Fibroblast of lung (primary cell): ENCODE data around the gene CPS1. TPM values are rescaled to one million over a fixed set of nuclear protein-coding genes. Genes with fewer than 3 reads are reported as not detected.

ENCODE experiments used
- DNase-seq, 2 donors: peaks; one replicate each; pipeline versions ENCODE4 v3.0.0 to v3.0.0-alpha.2; 2010; ENCODE audit warnings: low read depth in 2 of 2
- H2AFZ ChIP-seq: 2 replicates; pipeline ENCODE4 v1.5.1; 2012; ENCODE audit warnings: low read length, control low read depth, inconsistent platforms
- H3K27ac ChIP-seq: 2 replicates; pipeline ENCODE4 v1.5.1; 2011; ENCODE audit warnings: low read length, control low read depth; ENCODE audit not compliant: insufficient read depth
- H3K27me3 ChIP-seq: 2 replicates; pipeline ENCODE4 v1.5.1; 2011; ENCODE audit warnings: mild to moderate bottlenecking, low read length; ENCODE audit not compliant: control insufficient read depth, insufficient read depth
- H3K36me3 ChIP-seq: 2 replicates; pipeline ENCODE4 v1.5.1; 2011; ENCODE audit warnings: low read length; ENCODE audit not compliant: control insufficient read depth, insufficient read depth
- H3K4me1 ChIP-seq: 2 replicates; pipeline ENCODE4 v1.5.1; 2011; ENCODE audit warnings: low read length; ENCODE audit not compliant: control insufficient read depth, insufficient read depth; ENCODE audit errors: extremely low read depth
- H3K4me2 ChIP-seq: 2 replicates; pipeline ENCODE4 v1.5.1; 2011; ENCODE audit warnings: low read length, control low read depth; ENCODE audit not compliant: insufficient read depth; ENCODE audit errors: extremely low read depth
- H3K4me3 ChIP-seq, 4 experiments: fragments of 200-600 bp in 1 of 4; sonication (generic) in 1 of 4; replicated peaks in 1 of 4; 2 replicates each; pipeline ENCODE4 v1.5.1; 2011 to 2016; ENCODE audit warnings: low read length in 4 of 4, low read depth in 3 of 4, mild to moderate bottlenecking in 3 of 4, control low read depth in 2 of 4, inconsistent platforms in 1 of 4, mixed read lengths in 1 of 4; ENCODE audit not compliant: insufficient read depth in 1 of 4; ENCODE audit errors: control extremely low read depth in 1 of 4
- H3K79me2 ChIP-seq: 2 replicates; pipeline ENCODE4 v1.5.1; 2012; ENCODE audit warnings: mild to moderate bottlenecking, low read length, inconsistent platforms; ENCODE audit not compliant: control insufficient read depth, insufficient read depth
- H3K9ac ChIP-seq: 2 replicates; pipeline ENCODE4 v1.5.1; 2011; ENCODE audit warnings: mild to moderate bottlenecking, low read length, control low read depth; ENCODE audit not compliant: insufficient read depth
- H3K9me3 ChIP-seq: 2 replicates; pipeline ENCODE4 v1.5.1; 2012; ENCODE audit warnings: low read depth, low read length; ENCODE audit not compliant: control insufficient read depth, insufficient read depth
- H4K20me1 ChIP-seq: 2 replicates; pipeline ENCODE4 v1.5.1; 2011; ENCODE audit warnings: low read length; ENCODE audit not compliant: control insufficient read depth, insufficient read depth; ENCODE audit errors: extremely low read depth
- EZH2 ChIP-seq: IDR thresholded peaks from 2 replicates; pipeline ENCODE4 v1.5.1; 2012; ENCODE audit warnings: low read length, control low read depth, mild to moderate bottlenecking; ENCODE audit errors: missing control alignments
- polyA plus RNA-seq, 2 donors: library from polyadenylated mRNA; depleted of rRNA in 1 of 2; stranded (reverse) in 1 of 2; unstranded in 1 of 2; fragments of >200 nt; gene quantifications; 2 replicates each; pipeline ENCODE4 v1.2.1, GENCODE V29; 2011 to 2012; ENCODE audit warnings: missing spikeins in 1 of 2
- total RNA-seq: library from RNA; depleted of rRNA; stranded (reverse); fragments of >200 nt; gene quantifications from 2 replicates; pipeline ENCODE4 v1.2.1, GENCODE V29; 2014
- TF ChIP-seq, protein P1 (sequence below), 2 donors: IDR thresholded peaks in 1 of 2; conservative IDR thresholded peaks in 1 of 2; 1 replicate in 1 of 2; 2 replicates in 1 of 2; pipeline ENCODE4 v1.5.1; 2011 to 2012; ENCODE audit warnings: low read length in 2 of 2, control low read depth in 1 of 2, inconsistent platforms in 1 of 2, low read depth in 1 of 2, mild to moderate bottlenecking in 1 of 2

Gene CPS1
- total and polyA plus RNA-seq, 2 donors (not counting 1 experiment from before 2014, with no cell fraction given): 25.7 to 27.4 TPM

DNA sequence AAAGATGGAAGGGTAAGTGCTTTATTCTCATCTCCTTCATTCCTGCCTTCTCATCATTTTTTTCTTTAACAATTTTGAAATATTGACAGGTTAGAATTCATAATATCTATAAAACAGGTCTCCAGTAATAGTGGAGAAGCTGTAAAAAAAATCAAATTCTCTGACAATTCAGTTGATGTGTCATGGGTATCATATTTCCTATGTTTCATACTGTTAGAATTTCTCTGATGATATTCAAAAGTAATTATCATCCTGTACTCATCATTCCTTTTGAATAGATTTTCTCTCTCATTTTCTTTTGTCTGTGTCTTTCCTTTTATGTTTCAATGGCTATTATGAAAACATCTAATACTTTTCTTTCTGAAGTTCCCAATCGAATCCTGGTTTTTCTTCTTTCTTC is 97.7 kb downstream of the CPS1 start:
- Histone ChIP-seq H2AFZ (no peak overlapping the region), H3K4me1 (no peaks in the 10 kb centered on the region), H3K27ac (no peak overlapping the region), H3K9me3 (no peaks in the 10 kb centered on the region), H4K20me1 (no peaks in the 10 kb centered on the region), H3K4me2 (no peak overlapping the region), H3K36me3 (no peaks in the 10 kb centered on the region), H3K79me2 (no peaks in the 10 kb centered on the region), H3K27me3 (no peaks in the 10 kb centered on the region), H3K9ac (no peak overlapping the region), H3K4me3 (no peak overlapping the region)
- DNase-seq: no peak
- TF ChIP-seq EZH2: no peak
- TF ChIP-seq, protein P1, sequence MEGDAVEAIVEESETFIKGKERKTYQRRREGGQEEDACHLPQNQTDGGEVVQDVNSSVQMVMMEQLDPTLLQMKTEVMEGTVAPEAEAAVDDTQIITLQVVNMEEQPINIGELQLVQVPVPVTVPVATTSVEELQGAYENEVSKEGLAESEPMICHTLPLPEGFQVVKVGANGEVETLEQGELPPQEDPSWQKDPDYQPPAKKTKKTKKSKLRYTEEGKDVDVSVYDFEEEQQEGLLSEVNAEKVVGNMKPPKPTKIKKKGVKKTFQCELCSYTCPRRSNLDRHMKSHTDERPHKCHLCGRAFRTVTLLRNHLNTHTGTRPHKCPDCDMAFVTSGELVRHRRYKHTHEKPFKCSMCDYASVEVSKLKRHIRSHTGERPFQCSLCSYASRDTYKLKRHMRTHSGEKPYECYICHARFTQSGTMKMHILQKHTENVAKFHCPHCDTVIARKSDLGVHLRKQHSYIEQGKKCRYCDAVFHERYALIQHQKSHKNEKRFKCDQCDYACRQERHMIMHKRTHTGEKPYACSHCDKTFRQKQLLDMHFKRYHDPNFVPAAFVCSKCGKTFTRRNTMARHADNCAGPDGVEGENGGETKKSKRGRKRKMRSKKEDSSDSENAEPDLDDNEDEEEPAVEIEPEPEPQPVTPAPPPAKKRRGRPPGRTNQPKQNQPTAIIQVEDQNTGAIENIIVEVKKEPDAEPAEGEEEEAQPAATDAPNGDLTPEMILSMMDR (conservative IDR thresholded peaks at IDR 0.05 in 1 of 2, IDR thresholded peaks at IDR 0.05 in 1 of 2; ENCODE audit: low read depth in 1 of 2, low read length in 2 of 2): no peak

GRCh38 chr2:210655229-210655975 is 99.0 kb downstream of the CPS1 start:
- Histone ChIP-seq H3K9ac (no peak overlapping the region), H3K27ac (no peak overlapping the region), H3K4me2 (no peak overlapping the region), H3K9me3 (no peaks in the 10 kb centered on the region), H3K79me2 (no peaks in the 10 kb centered on the region), H3K27me3 (no peaks in the 10 kb centered on the region), H4K20me1 (no peaks in the 10 kb centered on the region), H3K4me3 (no peak overlapping the region), H3K4me1 (no peaks in the 10 kb centered on the region), H3K36me3 (no peaks in the 10 kb centered on the region), H2AFZ (no peak overlapping the region)
- no peak for DNase-seq
- TF ChIP-seq, protein P1 (conservative IDR thresholded peaks at IDR 0.05 in 1 of 2, IDR thresholded peaks at IDR 0.05 in 1 of 2; ENCODE audit: low read depth in 1 of 2, low read length in 2 of 2): no peak
- no peak for TF ChIP-seq EZH2

DNA sequence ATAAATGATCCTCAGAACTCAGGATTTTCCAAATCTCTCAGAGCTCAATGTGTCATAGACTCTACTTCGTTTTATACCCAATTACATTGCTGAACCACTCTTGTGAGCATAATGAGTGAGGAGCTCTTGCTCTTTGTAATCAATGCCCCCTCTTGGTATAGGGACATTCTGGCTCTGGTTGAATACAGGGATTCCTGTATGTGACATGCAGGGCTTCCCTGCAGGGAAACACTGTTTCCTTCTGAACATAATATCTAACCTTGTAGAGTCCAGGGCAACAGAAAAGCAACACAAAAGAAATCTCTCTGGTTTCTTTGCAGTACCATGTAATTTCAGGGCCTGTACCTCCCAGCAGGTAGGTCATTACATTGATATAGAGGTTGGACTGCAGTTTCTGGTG is 101.5 kb downstream of the CPS1 start:
- TF ChIP-seq, protein P1 (conservative IDR thresholded peaks at IDR 0.05 in 1 of 2, IDR thresholded peaks at IDR 0.05 in 1 of 2; ENCODE audit: low read depth in 1 of 2, low read length in 2 of 2): no peak
- TF ChIP-seq EZH2: no peak
- Histone ChIP-seq H3K4me3 (no peak overlapping the region), H3K27ac (no peak overlapping the region), H4K20me1 (no peaks in the 10 kb centered on the region), H3K4me1 (no peaks in the 10 kb centered on the region), H3K79me2 (no peaks in the 10 kb centered on the region), H3K9ac (no peak overlapping the region), H2AFZ (no peak overlapping the region), H3K4me2 (no peak overlapping the region), H3K9me3 (no peaks in the 10 kb centered on the region), H3K36me3 (no peaks in the 10 kb centered on the region), H3K27me3 (no peaks in the 10 kb centered on the region)
- no peak for DNase-seq
